Liver (tissue), 3 donors: ENCODE measurements around the gene ARAP2.

Experiments
- EGR1 ChIP-seq, 2 donors: IDR thresholded peaks; 2 replicates each; pipeline ENCODE4 v1.6.1; 2016 to 2018; ENCODE audit warnings: antibody characterized with exemption in 2 of 2, low read depth in 2 of 2
- JUND ChIP-seq, 2 donors: IDR thresholded peaks; 2 replicates each; pipeline ENCODE4 v1.6.1; 2016; ENCODE audit warnings: antibody characterized with exemption in 2 of 2
- TAF1 ChIP-seq: conservative IDR thresholded peaks from 2 replicates; pipeline ENCODE4 v1.6.1; 2016; ENCODE audit warnings: antibody characterized with exemption, mild to moderate bottlenecking
- TF ChIP-seq, protein P1 (sequence below): IDR thresholded peaks from 2 replicates; pipeline ENCODE4 v1.6.1; 2016; ENCODE audit warnings: antibody characterized with exemption, mild to moderate bottlenecking
- TF ChIP-seq, protein P2 (sequence below): fragments of 150-350 bp; IDR thresholded peaks from 2 replicates; pipeline ENCODE4 v1.5.1; 2017; ENCODE audit warnings: improper control_type of control experiment, low read depth, low read length; ENCODE audit not compliant: missing input control
- donor health status: healthy.
- donor health status: healthy.

DNA sequence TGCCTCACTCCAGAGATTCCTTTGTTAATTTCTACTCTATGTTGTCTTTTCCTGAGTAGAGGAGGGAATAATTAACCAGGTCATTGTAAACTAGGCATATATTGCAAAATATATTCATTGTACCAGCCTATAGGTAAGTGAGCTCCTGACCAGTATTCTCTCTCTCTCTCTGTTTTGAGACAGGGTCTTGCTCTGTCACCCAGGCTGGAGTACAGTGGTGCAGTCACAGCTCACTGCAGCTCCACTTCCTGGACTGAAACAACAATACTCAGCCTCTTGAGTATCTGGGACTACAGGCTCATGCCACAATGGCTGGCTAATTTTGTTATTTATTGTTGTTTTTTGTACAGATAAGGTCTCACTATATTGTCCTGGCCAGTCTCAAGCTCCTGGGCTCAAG, 198.3 kb downstream of the ARAP2 start:
- TF ChIP-seq JUND (IDR thresholded peaks at IDR 0.05): no peak
- TF ChIP-seq, protein P1, sequence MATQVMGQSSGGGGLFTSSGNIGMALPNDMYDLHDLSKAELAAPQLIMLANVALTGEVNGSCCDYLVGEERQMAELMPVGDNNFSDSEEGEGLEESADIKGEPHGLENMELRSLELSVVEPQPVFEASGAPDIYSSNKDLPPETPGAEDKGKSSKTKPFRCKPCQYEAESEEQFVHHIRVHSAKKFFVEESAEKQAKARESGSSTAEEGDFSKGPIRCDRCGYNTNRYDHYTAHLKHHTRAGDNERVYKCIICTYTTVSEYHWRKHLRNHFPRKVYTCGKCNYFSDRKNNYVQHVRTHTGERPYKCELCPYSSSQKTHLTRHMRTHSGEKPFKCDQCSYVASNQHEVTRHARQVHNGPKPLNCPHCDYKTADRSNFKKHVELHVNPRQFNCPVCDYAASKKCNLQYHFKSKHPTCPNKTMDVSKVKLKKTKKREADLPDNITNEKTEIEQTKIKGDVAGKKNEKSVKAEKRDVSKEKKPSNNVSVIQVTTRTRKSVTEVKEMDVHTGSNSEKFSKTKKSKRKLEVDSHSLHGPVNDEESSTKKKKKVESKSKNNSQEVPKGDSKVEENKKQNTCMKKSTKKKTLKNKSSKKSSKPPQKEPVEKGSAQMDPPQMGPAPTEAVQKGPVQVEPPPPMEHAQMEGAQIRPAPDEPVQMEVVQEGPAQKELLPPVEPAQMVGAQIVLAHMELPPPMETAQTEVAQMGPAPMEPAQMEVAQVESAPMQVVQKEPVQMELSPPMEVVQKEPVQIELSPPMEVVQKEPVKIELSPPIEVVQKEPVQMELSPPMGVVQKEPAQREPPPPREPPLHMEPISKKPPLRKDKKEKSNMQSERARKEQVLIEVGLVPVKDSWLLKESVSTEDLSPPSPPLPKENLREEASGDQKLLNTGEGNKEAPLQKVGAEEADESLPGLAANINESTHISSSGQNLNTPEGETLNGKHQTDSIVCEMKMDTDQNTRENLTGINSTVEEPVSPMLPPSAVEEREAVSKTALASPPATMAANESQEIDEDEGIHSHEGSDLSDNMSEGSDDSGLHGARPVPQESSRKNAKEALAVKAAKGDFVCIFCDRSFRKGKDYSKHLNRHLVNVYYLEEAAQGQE: no peak
- TF ChIP-seq, protein P2, sequence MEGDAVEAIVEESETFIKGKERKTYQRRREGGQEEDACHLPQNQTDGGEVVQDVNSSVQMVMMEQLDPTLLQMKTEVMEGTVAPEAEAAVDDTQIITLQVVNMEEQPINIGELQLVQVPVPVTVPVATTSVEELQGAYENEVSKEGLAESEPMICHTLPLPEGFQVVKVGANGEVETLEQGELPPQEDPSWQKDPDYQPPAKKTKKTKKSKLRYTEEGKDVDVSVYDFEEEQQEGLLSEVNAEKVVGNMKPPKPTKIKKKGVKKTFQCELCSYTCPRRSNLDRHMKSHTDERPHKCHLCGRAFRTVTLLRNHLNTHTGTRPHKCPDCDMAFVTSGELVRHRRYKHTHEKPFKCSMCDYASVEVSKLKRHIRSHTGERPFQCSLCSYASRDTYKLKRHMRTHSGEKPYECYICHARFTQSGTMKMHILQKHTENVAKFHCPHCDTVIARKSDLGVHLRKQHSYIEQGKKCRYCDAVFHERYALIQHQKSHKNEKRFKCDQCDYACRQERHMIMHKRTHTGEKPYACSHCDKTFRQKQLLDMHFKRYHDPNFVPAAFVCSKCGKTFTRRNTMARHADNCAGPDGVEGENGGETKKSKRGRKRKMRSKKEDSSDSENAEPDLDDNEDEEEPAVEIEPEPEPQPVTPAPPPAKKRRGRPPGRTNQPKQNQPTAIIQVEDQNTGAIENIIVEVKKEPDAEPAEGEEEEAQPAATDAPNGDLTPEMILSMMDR: no peak
- no peak for TF ChIP-seq EGR1 (IDR thresholded peaks at IDR 0.05; ENCODE audit: low read depth in 2 of 2)
- no peak for TF ChIP-seq TAF1
